Right atrium auricular region (tissue), 2 donors: Measurements from ENCODE around the gene RCSD1. TPM values are rescaled to one million over a fixed set of nuclear protein-coding genes. Genes with fewer than 3 reads are reported as not detected.

Source experiments
- DNase-seq: peaks from one replicate; pipeline ENCODE4 v3.0.0-alpha.2; 2019; ENCODE audit warnings: low spot score
- H3K27ac ChIP-seq, 2 donors: fragments of 200-600 bp; sonication (generic); 1 replicate in 1 of 2; 2 replicates in 1 of 2; pipeline ENCODE4 v1.5.1; 2016 to 2019
- H3K27me3 ChIP-seq, 2 donors: fragments of 200-600 bp; sonication (generic); one replicate each; pipeline versions ENCODE4 v1.5.1 to v1.6.0; 2017 to 2019
- H3K36me3 ChIP-seq: fragments of 200-600 bp; sonication (generic); one replicate; pipeline ENCODE4 v1.5.1; 2016
- H3K4me1 ChIP-seq, 2 donors: fragments of 200-600 bp; sonication (generic); one replicate each; pipeline versions ENCODE4 v1.5.1 to v1.6.0; 2017 to 2019
- H3K4me3 ChIP-seq, 2 donors: fragments of 200-600 bp; sonication (generic); 1 replicate in 1 of 2; 2 replicates in 1 of 2; pipeline ENCODE4 v1.5.1; 2017 to 2019; ENCODE audit warnings: mild to moderate bottlenecking in 1 of 2, moderate library complexity in 1 of 2
- H3K9me3 ChIP-seq, 2 donors: fragments of 200-600 bp; sonication (generic); one replicate each; pipeline ENCODE4 v1.5.1; 2019
- total RNA-seq, 2 donors: library from RNA; depleted of rRNA; stranded (reverse); fragments of >200 nt; gene quantifications; one replicate each; pipeline ENCODE4 v1.1.0, GENCODE V29; 2016
- TF ChIP-seq, protein P1 (sequence below), 2 donors: fragments of 200-600 bp; sonication (generic); IDR thresholded peaks; one replicate each; pipeline ENCODE4 v1.5.1; 2019; ENCODE audit warnings: antibody characterized with exemption in 2 of 2

RCSD1 gene
- total RNA-seq, 2 donors from 2014 or later: 26.5 to 39.3 TPM

DNA sequence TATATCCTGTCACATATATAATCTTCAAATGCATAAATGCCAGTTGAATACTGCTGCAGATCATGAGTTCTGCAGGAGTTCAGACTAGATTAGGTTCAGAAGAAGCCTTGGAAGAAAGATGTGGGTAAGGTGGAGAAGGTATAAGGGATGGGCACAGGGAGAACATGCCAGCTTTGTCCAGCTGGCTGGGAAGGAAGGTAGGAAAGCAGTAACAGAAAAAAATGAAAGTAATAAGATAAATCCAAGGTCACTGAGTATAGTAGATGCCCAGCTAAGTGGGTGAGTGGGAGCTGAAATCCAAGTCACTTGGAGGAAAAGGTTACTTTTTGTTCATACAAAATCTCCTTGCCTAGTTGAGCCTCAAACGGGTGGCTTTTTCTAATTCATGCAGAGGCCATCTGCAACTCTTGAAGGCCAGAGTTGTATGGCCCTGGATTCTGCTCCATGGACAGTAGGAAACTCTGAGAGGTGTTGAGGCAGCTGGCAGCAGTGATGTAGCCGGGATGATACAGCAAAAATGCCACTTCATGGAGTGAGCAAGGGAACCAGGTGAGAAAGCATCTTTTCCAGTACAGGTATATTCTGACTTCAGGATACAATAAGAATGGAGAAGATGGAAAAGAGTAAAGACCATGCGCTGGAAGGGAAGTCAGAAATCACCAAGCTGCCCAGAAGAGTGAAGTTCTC, 3.4 kb downstream of the RCSD1 start:
- H3K36me3 ChIP-seq: no peaks in the 10 kb centered on the region
- H3K4me1 ChIP-seq: peaks cover 0 to 87% of the 10 kb centered on the region in 2 donors
- no peaks in the 10 kb centered on the region for H3K27me3 ChIP-seq
- no peaks in the 10 kb centered on the region for H3K9me3 ChIP-seq
- H3K4me3 ChIP-seq: no peak overlapping the region
- DNase-seq: no peak
- H3K27ac ChIP-seq: peak overlapping the region; percentile 85 to 92
- TF ChIP-seq, protein P1, sequence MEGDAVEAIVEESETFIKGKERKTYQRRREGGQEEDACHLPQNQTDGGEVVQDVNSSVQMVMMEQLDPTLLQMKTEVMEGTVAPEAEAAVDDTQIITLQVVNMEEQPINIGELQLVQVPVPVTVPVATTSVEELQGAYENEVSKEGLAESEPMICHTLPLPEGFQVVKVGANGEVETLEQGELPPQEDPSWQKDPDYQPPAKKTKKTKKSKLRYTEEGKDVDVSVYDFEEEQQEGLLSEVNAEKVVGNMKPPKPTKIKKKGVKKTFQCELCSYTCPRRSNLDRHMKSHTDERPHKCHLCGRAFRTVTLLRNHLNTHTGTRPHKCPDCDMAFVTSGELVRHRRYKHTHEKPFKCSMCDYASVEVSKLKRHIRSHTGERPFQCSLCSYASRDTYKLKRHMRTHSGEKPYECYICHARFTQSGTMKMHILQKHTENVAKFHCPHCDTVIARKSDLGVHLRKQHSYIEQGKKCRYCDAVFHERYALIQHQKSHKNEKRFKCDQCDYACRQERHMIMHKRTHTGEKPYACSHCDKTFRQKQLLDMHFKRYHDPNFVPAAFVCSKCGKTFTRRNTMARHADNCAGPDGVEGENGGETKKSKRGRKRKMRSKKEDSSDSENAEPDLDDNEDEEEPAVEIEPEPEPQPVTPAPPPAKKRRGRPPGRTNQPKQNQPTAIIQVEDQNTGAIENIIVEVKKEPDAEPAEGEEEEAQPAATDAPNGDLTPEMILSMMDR (IDR thresholded peaks at IDR 0.05): no peak

DNA sequence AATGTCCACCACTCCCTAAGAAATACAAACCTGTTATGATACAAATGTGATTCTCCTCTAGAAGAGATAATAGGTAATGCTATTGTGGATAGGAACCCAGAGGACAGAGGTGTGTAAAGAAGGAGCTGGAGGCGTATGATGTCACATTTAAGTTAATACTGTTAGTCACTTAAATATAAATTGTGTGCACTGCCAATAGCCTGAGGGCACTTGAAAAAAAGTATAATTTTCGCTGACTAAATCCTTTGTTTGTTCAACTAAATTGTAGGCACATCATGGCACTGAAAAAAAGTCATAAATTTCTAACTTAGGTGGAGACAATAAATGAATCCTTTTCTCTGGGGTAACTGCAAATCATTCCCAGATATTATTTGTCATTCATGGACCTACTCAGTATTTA, 4.4 kb downstream of the RCSD1 start:
- Histone ChIP-seq H3K27me3 (no peaks in the 10 kb centered on the region), H3K27ac (peak overlapping the region; percentile 85 to 92), H3K9me3 (no peaks in the 10 kb centered on the region), H3K4me3 (no peak overlapping the region), H3K36me3 (no peaks in the 10 kb centered on the region), H3K4me1 (peaks cover 0 to 77% of the 10 kb centered on the region in 2 donors)
- TF ChIP-seq, protein P1 (IDR thresholded peaks at IDR 0.05): no peak
- DNase-seq: no peak

DNA sequence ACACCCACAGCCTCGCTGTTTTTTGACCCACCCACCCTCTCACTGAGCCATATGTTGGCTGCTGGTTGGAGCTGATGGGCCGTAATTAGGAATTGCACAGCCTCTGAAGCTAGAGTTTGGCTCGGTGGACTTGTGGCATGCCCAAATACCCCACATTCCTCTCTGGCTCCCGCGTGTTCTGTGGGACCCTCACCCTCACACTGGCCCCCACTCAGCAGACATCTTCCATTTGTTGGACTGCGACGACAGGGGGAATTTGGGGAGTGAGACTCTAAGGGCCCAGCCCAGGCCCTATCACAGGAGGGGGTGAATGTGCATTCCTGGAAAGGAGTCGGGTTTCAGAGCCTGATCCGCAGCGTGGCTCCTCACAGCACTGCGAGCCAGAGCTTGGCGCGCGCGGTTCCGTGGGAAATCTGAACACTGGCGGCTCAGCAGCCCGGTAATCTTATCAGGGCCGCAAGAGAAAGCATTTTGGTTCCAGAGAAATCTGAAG, 5.2 kb downstream of the RCSD1 start:
- Histone ChIP-seq H3K36me3 (peaks cover 6% of the 10 kb centered on the region), H3K9me3 (no peaks in the 10 kb centered on the region), H3K4me1 (peaks cover 0 to 73% of the 10 kb centered on the region in 2 donors), H3K27ac (peak overlapping the region; percentile 68 to 85), H3K4me3 (peak overlapping the region in 1 of 2 donors; percentile 15), H3K27me3 (no peaks in the 10 kb centered on the region)
- no peak for DNase-seq
- TF ChIP-seq, protein P1 (IDR thresholded peaks at IDR 0.05): no peak

DNA sequence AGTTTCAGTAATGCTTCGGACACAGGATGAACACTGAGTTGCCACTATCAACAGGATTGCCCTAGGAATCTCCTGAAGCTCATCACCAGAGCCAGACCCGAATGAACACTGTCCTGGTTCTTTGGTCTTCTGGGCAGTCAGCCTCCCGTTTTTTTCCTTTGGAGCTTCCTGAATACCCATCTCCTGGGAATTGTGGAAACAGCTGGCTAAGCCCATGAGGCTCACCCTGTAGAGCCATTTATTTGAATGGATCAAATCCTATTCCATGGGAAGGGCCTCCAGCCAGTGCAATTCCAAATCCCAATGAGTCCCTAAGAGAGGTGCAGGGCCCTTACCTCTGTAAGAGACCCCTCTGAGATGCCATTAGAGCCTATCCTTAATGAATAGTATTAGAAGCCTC, 5.9 kb downstream of the RCSD1 start:
- H3K27me3 ChIP-seq: no peaks in the 10 kb centered on the region
- peaks cover 0 to 71% of the 10 kb centered on the region in 2 donors for H3K4me1 ChIP-seq
- H3K4me3 ChIP-seq: peak overlapping the region in 1 of 2 donors; percentile 15

DNA sequence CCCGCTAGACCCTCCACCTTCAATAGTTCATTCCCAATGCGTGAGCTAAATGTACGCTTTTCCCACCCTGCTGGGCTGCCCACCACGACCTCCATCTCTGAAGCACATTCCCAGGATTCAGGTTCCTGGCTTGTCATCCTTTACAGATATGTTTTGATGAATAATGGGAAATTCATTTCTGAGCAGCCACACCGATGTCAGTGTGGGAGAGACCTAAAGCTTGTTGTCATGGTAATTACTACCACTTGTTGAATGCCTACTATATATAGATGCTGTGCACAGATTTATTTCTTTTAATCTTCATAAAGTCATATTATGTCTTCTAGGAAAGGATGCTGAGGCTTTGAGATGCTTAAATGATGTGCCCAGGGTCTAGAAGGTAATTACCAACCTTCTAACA, 8.0 kb downstream of the RCSD1 start:
- TF ChIP-seq, protein P1 (IDR thresholded peaks at IDR 0.05): no peak
- Histone ChIP-seq H3K27me3 (no peaks in the 10 kb centered on the region), H3K27ac (no peak overlapping the region), H3K4me3 (no peak overlapping the region), H3K36me3 (peaks cover 15% of the 10 kb centered on the region), H3K4me1 (peaks cover 0 to 51% of the 10 kb centered on the region in 2 donors), H3K9me3 (no peaks in the 10 kb centered on the region)
- no peak for DNase-seq

More for the DNA sequence above, 5.9 kb downstream of the RCSD1 start:
- TF ChIP-seq, protein P1 (IDR thresholded peaks at IDR 0.05): no peak
- DNase-seq: peak; percentile 28
- Histone ChIP-seq H3K9me3 (no peaks in the 10 kb centered on the region), H3K27ac (peak overlapping the region; percentile 68 to 85), H3K36me3 (peaks cover 13% of the 10 kb centered on the region)
